SK-N-SH (cell line): ENCODE measurements around the gene TXNDC12. TPM values are rescaled to one million over a fixed set of nuclear protein-coding genes. Genes with fewer than 3 reads are reported as not detected.
A peak's percentile ranks its signal among the peaks of the same experiment; 100 is the strongest.
"Not testable (repeated sequence)": the region's sequence is repeated elsewhere in the genome, so short reads cannot be mapped to it uniquely, and the experiment has no call there.

ENCODE experiments used
- CTCF ChIA-PET: fragments of 300-600, 350-600 bp; formaldehyde crosslinking; extraction: SDS; loops from one replicate; lab custom pipeline; 2021; lab: Yijun Ruan, JAX
- POLR2A ChIA-PET: fragments of 350-600 bp; sonication (Branson Sonifier 250); formaldehyde crosslinking; extraction: SDS; loops from one replicate; lab custom pipeline; 2020; ENCODE audit warnings: antibody characterized with exemption, inconsistent platforms; lab: Yijun Ruan, JAX
- DNase-seq: peaks from one replicate; pipeline ENCODE4 v3.0.0; 2012
- H2AFZ ChIP-seq: fragments of 200-600 bp; sonication (generic); 2 replicates; pipeline ENCODE4 v1.8.1; 2016; ENCODE audit warnings: antibody characterized with exemption, mild to moderate bottlenecking, low read depth
- H3F3A ChIP-seq: fragments of 200-600 bp; sonication (generic); replicated peaks from 2 replicates; pipeline ENCODE3; 2016; ENCODE audit warnings: antibody characterized with exemption, mild to moderate bottlenecking; ENCODE audit not compliant: insufficient read depth
- H3K27ac ChIP-seq, 2 experiments: fragments of 200-500 bp in 1 of 2; fragments of 200-600 bp in 1 of 2; sonication (Bioruptor generic) in 1 of 2; sonication (generic), shearing (Covaris generic) in 1 of 2; 2 replicates each; pipeline versions ENCODE4 v1.5.1 to v1.6.1; 2014 to 2016; ENCODE audit warnings: low read depth in 2 of 2, inconsistent platforms in 1 of 2, low read length in 1 of 2, mild to moderate bottlenecking in 1 of 2, mixed read lengths in 1 of 2
- H3K27me3 ChIP-seq: fragments of 200-600 bp; sonication (generic), shearing (Covaris generic); 2 replicates; pipeline ENCODE4 v1.6.1; 2016; ENCODE audit warnings: mixed run types; ENCODE audit not compliant: insufficient read depth
- H3K36me3 ChIP-seq, 2 experiments: fragments of 200-500 bp in 1 of 2; fragments of 200-600 bp in 1 of 2; sonication (Bioruptor generic) in 1 of 2; sonication (generic) in 1 of 2; replicated peaks in 1 of 2; 2 replicates each; pipeline versions ENCODE3 to v1.5.1; 2014 to 2016; ENCODE audit warnings: low read length in 1 of 2, mild to moderate bottlenecking in 1 of 2; ENCODE audit not compliant: insufficient read depth in 2 of 2, control insufficient read depth in 1 of 2
- H3K4me1 ChIP-seq, 2 experiments: fragments of 200-500 bp in 1 of 2; fragments of 200-600 bp in 1 of 2; sonication (Bioruptor generic) in 1 of 2; sonication (generic), shearing (Covaris generic) in 1 of 2; 2 replicates each; pipeline versions ENCODE4 v1.5.1 to v1.6.1; 2014 to 2016; ENCODE audit warnings: low read depth in 1 of 2, low read length in 1 of 2, mixed run types in 1 of 2; ENCODE audit not compliant: insufficient read depth in 2 of 2, control insufficient read depth in 1 of 2
- H3K4me2 ChIP-seq: fragments of 200-600 bp; sonication (generic), shearing (Covaris generic); 2 replicates; pipeline ENCODE4 v1.6.1; 2017; ENCODE audit warnings: mixed run types
- H3K4me3 ChIP-seq, 2 experiments: fragments of 200-500 bp in 1 of 2; fragments of 200-600 bp in 1 of 2; sonication (Bioruptor generic) in 1 of 2; sonication (generic), shearing (Covaris generic) in 1 of 2; 2 replicates each; pipeline versions ENCODE4 v1.5.1 to v1.8.1; 2014 to 2016; ENCODE audit warnings: low read depth in 2 of 2, inconsistent platforms in 1 of 2, low read length in 1 of 2, mild to moderate bottlenecking in 1 of 2, mixed read lengths in 1 of 2, moderate library complexity in 1 of 2
- H3K79me2 ChIP-seq: fragments of 200-600 bp; sonication (generic); 2 replicates; pipeline ENCODE4 v1.8.1; 2017; ENCODE audit warnings: mild to moderate bottlenecking; ENCODE audit not compliant: insufficient read depth
- H3K9ac ChIP-seq: fragments of 200-600 bp; sonication (generic); 2 replicates; pipeline ENCODE4 v1.6.1; 2017; ENCODE audit warnings: mixed run types
- H3K9me2 ChIP-seq: fragments of 200-600 bp; sonication (generic); 2 replicates; pipeline ENCODE4 v1.6.1; 2017; ENCODE audit warnings: mixed run types
- H3K9me3 ChIP-seq: fragments of 200-600 bp; sonication (generic); 2 replicates; pipeline ENCODE4 v1.6.1; 2017; ENCODE audit warnings: mixed run types, mild to moderate bottlenecking, moderate library complexity
- H4K20me1 ChIP-seq: fragments of 200-600 bp; sonication (generic); 2 replicates; pipeline ENCODE4 v1.6.1; 2017; ENCODE audit warnings: mild to moderate bottlenecking, mixed run types; ENCODE audit not compliant: insufficient read depth
- ELF1 ChIP-seq: IDR thresholded peaks from 2 replicates; pipeline ENCODE4 v1.4.0; 2012
- EP300 ChIP-seq, 2 experiments: IDR thresholded peaks; 2 replicates each; pipeline versions ENCODE4 v1.4.0 to v1.6.1; 2012; ENCODE audit warnings: borderline replicate concordance in 1 of 2, low read depth in 1 of 2, low read length in 1 of 2
- EZH2phosphoT487 ChIP-seq: fragments of 200-600 bp; sonication (generic); IDR thresholded peaks from 2 replicates; pipeline ENCODE4 v1.6.1; 2017; ENCODE audit warnings: low read depth, mixed run types, mild to moderate bottlenecking, antibody characterized with exemption, moderate library complexity, borderline replicate concordance
- GABPA ChIP-seq: IDR thresholded peaks from 2 replicates; pipeline ENCODE4 v1.4.0; 2012; ENCODE audit warnings: low read depth, mild to moderate bottlenecking
- JUND ChIP-seq: IDR thresholded peaks from 2 replicates; pipeline ENCODE4 v1.4.0; 2012
- MAX ChIP-seq: IDR thresholded peaks from 2 replicates; pipeline ENCODE4 v1.4.0; 2012; ENCODE audit warnings: low read depth
- NRF1 ChIP-seq: IDR thresholded peaks from 2 replicates; pipeline ENCODE4 v1.6.1; 2012; ENCODE audit warnings: low read depth, mild to moderate bottlenecking, low read length
- PBX3 ChIP-seq: IDR thresholded peaks from 2 replicates; pipeline ENCODE4; 2012
- RCOR1 ChIP-seq: fragments of 150-350 bp; IDR thresholded peaks from 2 replicates; pipeline ENCODE4 v1.6.1; 2017; ENCODE audit warnings: antibody characterized with exemption, low read length
- RFX5 ChIP-seq: IDR thresholded peaks from 2 replicates; pipeline ENCODE4 v1.6.1; 2012; ENCODE audit warnings: mild to moderate bottlenecking, improper control_type of control experiment, low read length
- TAF1 ChIP-seq: IDR thresholded peaks from 2 replicates; pipeline ENCODE4 v1.6.1; 2012; ENCODE audit warnings: low read depth, mild to moderate bottlenecking, low read length, moderate library complexity, borderline replicate concordance
- USF1 ChIP-seq: IDR thresholded peaks from 2 replicates; pipeline ENCODE4 v1.4.0; 2012; ENCODE audit warnings: low read depth, borderline replicate concordance
- ZBTB33 ChIP-seq: IDR thresholded peaks from 2 replicates; pipeline ENCODE4 v1.4.0; 2012; ENCODE audit warnings: low read depth, borderline replicate concordance
- WGBS: methylation state at CpG from one replicate; pipeline ENCODE4 v1.1.6; 2017; ENCODE audit warnings: low lambda C conversion rate; 5-methylcytosine and 5-hydroxymethylcytosine counted together
- polyA plus RNA-seq, 3 experiments: library from polyadenylated mRNA; depleted of rRNA; stranded (reverse); fragments of >200 nt; gene quantifications; 2 replicates each; pipeline ENCODE4 v1.2.3, GENCODE V29; 2012

The TXNDC12 gene
- polyA plus RNA-seq, 1 of the 3 experiments (the other 2 are of a cell fraction), result 37.2 TPM

- DNase-seq, result no peak
- Histone ChIP-seq H3K9ac (peak overlapping the region; percentile 87), H3K27me3 (no peaks in the 10 kb centered on the region), H3K36me3 (peaks cover 13 to 26% of the 10 kb centered on the region in 2 experiments), H3K9me2 (no peaks in the 10 kb centered on the region), H4K20me1 (peaks cover under 1% of the 10 kb centered on the region; the same call in 1 of the 2 replicates), H3F3A (peaks cover 7% of the 10 kb centered on the region)
- WGBS, result 94% methylated on average over 1 of the region's 1 CpG
- POLR2A ChIA-PET, result no interaction called here
- TF ChIP-seq EP300 (IDR thresholded peaks at IDR 0.05; ENCODE audit: borderline replicate concordance in 1 of 2, low read depth in 1 of 2, low read length in 1 of 2) (no peak), USF1 (no peak), NRF1 (no peak), RFX5 (no peak), ZBTB33 (no peak), MAX (no peak), GABPA (no peak), PBX3 (no peak), JUND (no peak), TAF1 (no peak), RCOR1 (no peak), EZH2phosphoT487 (no peak), ELF1 (no peak)
- TF ChIP-seq, all 33 proteins: peak for 0
- H2AFZ ChIP-seq, result no peak overlapping the region
- H3K27ac ChIP-seq, result no peak overlapping the region
- peaks cover 83% of the 10 kb centered on the region for H3K79me2 ChIP-seq
- H3K9me3 ChIP-seq, result no peaks in the 10 kb centered on the region
- CTCF ChIA-PET, result interaction anchor here (0.6 to 1.0 kb wide), 2 partner anchors 16 to 24 kb away, joined by 3 read pairs; no protein-coding TSS in a partner anchor
- peak overlapping the region; percentile 92 for H3K4me2 ChIP-seq
- H3K4me1 ChIP-seq, result peaks cover 11 to 13% of the 10 kb centered on the region in 2 experiments
- H3K4me3 ChIP-seq, result peak overlapping the region; percentile 91 to 98
These were observed 1.1 kb downstream of the TXNDC12 start for GRCh38 chr1:52053862-52054261.

- H3K4me1 ChIP-seq, H2AFZ ChIP-seq, H3K9me2 ChIP-seq, H3K9ac ChIP-seq, H3K27ac ChIP-seq, H3K27me3 ChIP-seq, DNase-seq, POLR2A ChIA-PET, H3K9me3 ChIP-seq, H3K4me2 ChIP-seq, H3K4me3 ChIP-seq, H4K20me1 ChIP-seq: not testable (repeated sequence)
- H3K36me3 ChIP-seq, result peaks cover 13 to 40% of the 10 kb centered on the region in 2 experiments
- peaks cover 93% of the 10 kb centered on the region for H3K79me2 ChIP-seq
- 100% methylated on average over 4 of the region's 4 CpGs for WGBS
- peaks cover 13% of the 10 kb centered on the region for H3F3A ChIP-seq
- CTCF ChIA-PET, result interaction anchor here (1.5 kb wide), 1 partner anchor 153 kb away, joined by 6 read pairs; no protein-coding TSS in a partner anchor
These were observed 5.7 kb downstream of the TXNDC12 start for GRCh38 chr1:52049337-52049736.

DNA sequence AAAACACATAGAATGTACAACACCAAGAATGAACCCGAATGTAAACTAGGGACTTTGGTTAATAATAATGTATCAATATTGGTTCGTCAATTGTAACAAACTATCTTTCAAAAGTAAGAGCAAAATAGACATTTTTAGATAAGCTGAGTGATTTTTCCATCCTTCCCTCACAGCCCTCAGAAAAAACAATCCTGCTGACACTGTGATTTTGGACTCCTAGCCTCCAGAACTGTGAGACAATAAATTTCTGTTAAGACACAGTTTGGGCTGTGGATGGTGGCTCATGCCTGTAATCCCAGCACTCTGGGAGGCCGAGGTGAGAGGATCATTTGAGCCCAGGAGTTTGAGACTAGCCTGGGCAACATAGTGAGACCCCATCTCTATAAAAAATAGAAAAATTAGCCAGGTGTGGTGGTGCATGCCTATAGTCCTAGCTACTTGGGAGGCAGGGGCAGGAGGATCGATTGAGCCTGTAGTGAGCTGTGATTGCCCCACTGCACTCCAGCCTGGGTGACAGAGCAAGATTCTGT, 9.3 kb downstream of the TXNDC12 start:
- H2AFZ ChIP-seq, H3K9me3 ChIP-seq, H3K9me2 ChIP-seq, DNase-seq, H3K4me2 ChIP-seq, H3K4me3 ChIP-seq, H3K4me1 ChIP-seq, H3K9ac ChIP-seq, POLR2A ChIA-PET, H3K27me3 ChIP-seq, H3K27ac ChIP-seq, H4K20me1 ChIP-seq: not testable (repeated sequence)
- H3F3A ChIP-seq, result peaks cover 11% of the 10 kb centered on the region
- peaks cover 94% of the 10 kb centered on the region for H3K79me2 ChIP-seq
- CTCF ChIA-PET, result interaction anchor here (3.0 kb wide), 1 partner anchor 12 kb away, joined by 9 read pairs; the partner anchor contains the start of gene KTI12
- peaks cover 7 to 32% of the 10 kb centered on the region in 2 experiments for H3K36me3 ChIP-seq
- 97% methylated on average over 4 of the region's 4 CpGs for WGBS
